Tibial nerve (tissue), 4 donors: Measurements from ENCODE around the gene RNF220.

Experiments
- CTCF ChIP-seq, 5 experiments: fragments of 200-600 bp in 3 of 5; fragments of 450-650 bp in 2 of 5; sonication (generic) in 3 of 5; IDR thresholded peaks; one replicate each; pipeline ENCODE4 v1.5.1; 2016 to 2019; ENCODE audit warnings: antibody characterized with exemption in 5 of 5, mild to moderate bottlenecking in 3 of 5, moderate library complexity in 2 of 5
- EP300 ChIP-seq, 2 donors: sonication (generic); formaldehyde crosslinking; IDR thresholded peaks; one replicate each; pipeline ENCODE4 v1.6.1; 2017; ENCODE audit warnings: antibody characterized with exemption in 2 of 2, mild to moderate bottlenecking in 1 of 2
- POLR2A ChIP-seq, 2 donors: fragments of 450-650 bp; IDR thresholded peaks; one replicate each; pipeline ENCODE4 v1.6.1; 2017; ENCODE audit warnings: antibody characterized with exemption in 2 of 2, mild to moderate bottlenecking in 2 of 2, moderate library complexity in 2 of 2

DNA sequence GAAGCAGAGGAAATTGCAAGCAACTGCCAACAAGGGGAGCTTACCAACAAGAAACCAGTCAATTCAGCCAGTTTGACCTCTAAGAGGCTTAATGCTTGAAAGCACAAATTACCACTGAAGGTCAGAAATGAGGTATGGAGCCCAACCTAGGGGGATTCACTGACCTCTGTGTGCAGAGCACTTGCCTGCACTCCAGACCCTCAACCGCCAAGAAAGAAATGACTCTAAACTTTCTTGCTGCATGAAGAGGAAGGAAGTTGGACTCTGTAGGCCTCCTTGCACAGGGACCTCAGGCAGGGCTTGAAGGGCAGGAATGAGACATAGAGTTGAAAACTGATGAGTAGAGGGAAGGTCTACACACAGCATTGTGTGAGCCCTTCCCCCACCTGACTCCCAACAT lies 279.5 kb downstream of the RNF220 start:
- no peak for TF ChIP-seq CTCF (IDR thresholded peaks at IDR 0.05)
- TF ChIP-seq POLR2A (IDR thresholded peaks at IDR 0.05), result no peak
- TF ChIP-seq EP300 (IDR thresholded peaks at IDR 0.05), result no peak
